RWPE2 (cell line): ENCODE measurements around the gene CSH2.

Experiments
- ATAC-seq: fragments of 200-7000 bp; cut with Tn5 transposase; 3 replicates; pipeline ENCODE4 v1.9.1; 2021; ENCODE audit warnings: low read depth
- DNase-seq: peaks from one replicate; pipeline ENCODE4 v3.0.0-alpha.2; 2020; ENCODE audit warnings: low spot score
- H3K27ac ChIP-seq: fragments of 450-650 bp; 2 replicates; pipeline ENCODE4 v1.5.1; 2017; ENCODE audit warnings: mild to moderate bottlenecking; ENCODE audit not compliant: poor library complexity, severe bottlenecking
- H3K27me3 ChIP-seq: fragments of 250-450 bp; sonication (Bioruptor Pico); 2 replicates; pipeline ENCODE4 v1.5.1; 2021; ENCODE audit warnings: mild to moderate bottlenecking, moderate library complexity; ENCODE audit not compliant: insufficient read depth, poor library complexity, severe bottlenecking
- H3K36me3 ChIP-seq: fragments of 250-450 bp; sonication (Bioruptor Pico); 2 replicates; pipeline ENCODE4 v1.5.1; 2020; ENCODE audit warnings: low read depth, mild to moderate bottlenecking, moderate library complexity
- H3K4me1 ChIP-seq: fragments of 250-450 bp; sonication (Bioruptor Pico); 2 replicates; pipeline ENCODE4 v1.5.1; 2021; ENCODE audit warnings: mild to moderate bottlenecking, moderate library complexity; ENCODE audit not compliant: insufficient read depth, poor library complexity, severe bottlenecking
- H3K4me3 ChIP-seq: fragments of 250-450 bp; sonication (Bioruptor Pico); 2 replicates; pipeline ENCODE4 v1.5.1; 2021; ENCODE audit warnings: mild to moderate bottlenecking, moderate library complexity; ENCODE audit not compliant: severe bottlenecking
- H3K9me3 ChIP-seq: fragments of 250-450 bp; sonication (Bioruptor Pico); 2 replicates; pipeline ENCODE4 v1.5.1; 2021; ENCODE audit warnings: mild to moderate bottlenecking, moderate library complexity; ENCODE audit not compliant: severe bottlenecking
- TF ChIP-seq, protein P1 (sequence below): fragments of 450-650 bp; IDR thresholded peaks from one replicate; pipeline ENCODE4 v1.5.1; 2017; ENCODE audit warnings: mild to moderate bottlenecking, moderate library complexity; ENCODE audit not compliant: poor library complexity, severe bottlenecking

CSH2 gene

GRCh38 chr17:63831505-63831904, 42.0 kb downstream of the CSH2 start:
- no peaks in the 10 kb centered on the region for H3K27me3 ChIP-seq
- DNase-seq = no peak
- peaks cover 8% of the 10 kb centered on the region for H3K4me1 ChIP-seq
- no peak overlapping the region for H3K4me3 ChIP-seq
- peaks cover 82% of the 10 kb centered on the region for H3K36me3 ChIP-seq
- no peak overlapping the region for H3K27ac ChIP-seq
- TF ChIP-seq, protein P1, sequence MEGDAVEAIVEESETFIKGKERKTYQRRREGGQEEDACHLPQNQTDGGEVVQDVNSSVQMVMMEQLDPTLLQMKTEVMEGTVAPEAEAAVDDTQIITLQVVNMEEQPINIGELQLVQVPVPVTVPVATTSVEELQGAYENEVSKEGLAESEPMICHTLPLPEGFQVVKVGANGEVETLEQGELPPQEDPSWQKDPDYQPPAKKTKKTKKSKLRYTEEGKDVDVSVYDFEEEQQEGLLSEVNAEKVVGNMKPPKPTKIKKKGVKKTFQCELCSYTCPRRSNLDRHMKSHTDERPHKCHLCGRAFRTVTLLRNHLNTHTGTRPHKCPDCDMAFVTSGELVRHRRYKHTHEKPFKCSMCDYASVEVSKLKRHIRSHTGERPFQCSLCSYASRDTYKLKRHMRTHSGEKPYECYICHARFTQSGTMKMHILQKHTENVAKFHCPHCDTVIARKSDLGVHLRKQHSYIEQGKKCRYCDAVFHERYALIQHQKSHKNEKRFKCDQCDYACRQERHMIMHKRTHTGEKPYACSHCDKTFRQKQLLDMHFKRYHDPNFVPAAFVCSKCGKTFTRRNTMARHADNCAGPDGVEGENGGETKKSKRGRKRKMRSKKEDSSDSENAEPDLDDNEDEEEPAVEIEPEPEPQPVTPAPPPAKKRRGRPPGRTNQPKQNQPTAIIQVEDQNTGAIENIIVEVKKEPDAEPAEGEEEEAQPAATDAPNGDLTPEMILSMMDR = no peak
- H3K9me3 ChIP-seq = no peaks in the 10 kb centered on the region
- no peak for ATAC-seq

- Histone ChIP-seq H3K4me3 (no peak overlapping the region), H3K27me3 (no peaks in the 10 kb centered on the region), H3K36me3 (peaks cover 82% of the 10 kb centered on the region), H3K27ac (no peak overlapping the region), H3K4me1 (peaks cover 8% of the 10 kb centered on the region), H3K9me3 (no peaks in the 10 kb centered on the region)
- DNase-seq (no peak), ATAC-seq (no peak)
- TF ChIP-seq, protein P1 = no peak
These were observed 42.5 kb downstream of the CSH2 start for GRCh38 chr17:63830904-63831491.

- H3K36me3 ChIP-seq = peaks cover 82% of the 10 kb centered on the region
- TF ChIP-seq, protein P1 = no peak
These were observed 43.2 kb downstream of the CSH2 start for GRCh38 chr17:63830278-63830677.

DNA sequence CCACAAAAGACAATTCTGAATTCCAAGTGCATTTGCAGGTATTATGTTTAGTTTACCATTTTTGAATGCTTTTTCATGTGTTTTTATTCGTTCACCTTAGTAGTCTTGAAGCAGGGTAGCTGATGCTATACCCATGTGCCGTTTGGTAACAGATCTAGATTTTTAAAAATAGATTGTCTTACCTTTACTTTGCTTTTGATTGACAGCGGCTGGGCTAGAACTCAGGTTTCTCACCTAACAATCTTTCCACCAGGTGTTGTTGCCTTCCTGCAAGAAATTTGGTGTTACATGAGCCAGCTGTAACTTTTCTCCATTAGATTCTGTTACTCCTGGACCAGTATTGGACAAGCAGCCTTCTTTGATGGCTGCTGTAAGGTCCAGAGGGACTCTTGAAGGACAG, 44.5 kb downstream of the CSH2 start:
- peaks cover 82% of the 10 kb centered on the region for H3K36me3 ChIP-seq
- no peak for ATAC-seq
- H3K4me3 ChIP-seq = no peak overlapping the region

More at GRCh38 chr17:63830278-63830677, 43.2 kb downstream of the CSH2 start:
- ATAC-seq (no peak), DNase-seq (no peak)
- H3K27me3 ChIP-seq = no peaks in the 10 kb centered on the region
- H3K4me3 ChIP-seq = no peak overlapping the region
- no peak overlapping the region for H3K27ac ChIP-seq
- H3K9me3 ChIP-seq = no peaks in the 10 kb centered on the region
- H3K4me1 ChIP-seq = peaks cover 8% of the 10 kb centered on the region

DNA sequence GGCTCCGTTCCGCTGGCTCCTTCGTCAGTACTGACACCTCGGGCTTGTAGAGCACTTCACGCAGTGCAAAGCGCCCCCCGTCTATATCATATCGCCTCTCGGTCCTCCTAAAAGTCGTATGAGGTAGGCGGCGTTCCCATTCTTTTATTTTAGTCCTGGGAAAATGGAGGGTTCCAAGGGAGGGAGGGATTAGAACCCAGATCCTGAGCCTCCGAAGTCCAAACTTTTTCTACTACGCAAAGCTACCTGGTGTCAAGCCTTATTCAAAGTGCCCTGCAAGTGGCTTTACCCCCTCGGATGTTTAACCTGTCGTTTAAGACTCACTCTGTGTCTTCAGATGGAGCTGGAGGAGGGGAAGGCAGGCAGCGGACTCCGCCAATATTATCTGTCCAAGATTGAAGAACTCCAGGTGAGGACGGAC, 45.7 kb downstream of the CSH2 start:
- H3K27ac ChIP-seq = peak overlapping the region; percentile 65

More for the DNA sequence above, 44.5 kb downstream of the CSH2 start:
- no peaks in the 10 kb centered on the region for H3K27me3 ChIP-seq
- peaks cover 8% of the 10 kb centered on the region for H3K4me1 ChIP-seq
- no peaks in the 10 kb centered on the region for H3K9me3 ChIP-seq
- TF ChIP-seq, protein P1 = no peak
- H3K27ac ChIP-seq = no peak overlapping the region
- no peak for DNase-seq

More for the DNA sequence above, 45.7 kb downstream of the CSH2 start:
- TF ChIP-seq, protein P1 = peak; percentile 28
- DNase-seq = no peak
- Histone ChIP-seq H3K9me3 (no peaks in the 10 kb centered on the region), H3K4me3 (peak overlapping the region; percentile 96), H3K36me3 (peaks cover 82% of the 10 kb centered on the region), H3K27me3 (no peaks in the 10 kb centered on the region), H3K4me1 (peaks cover 8% of the 10 kb centered on the region)
- no peak for ATAC-seq
